ENCODE results near the gene PCYT1A. TPM values are rescaled to one million over a fixed set of nuclear protein-coding genes. Genes with fewer than 3 reads are reported as not detected.
A peak's percentile ranks its signal among the peaks of the same experiment; 100 is the strongest.

Gene PCYT1A
- total and polyA plus RNA-seq, 4 donors: 21.2 to 67.4 (median 42.7) TPM

GRCh38 chr3:196192524-196193051 lies 94.9 kb downstream of the PCYT1A start:
- no peak for DNase-seq
- ATAC-seq (ENCODE audit: insufficient read depth, low FRiP score): no peak
- Histone ChIP-seq H3K9me3 (ENCODE audit: control insufficient read depth in 4 of 4, insufficient read depth in 3 of 4, low read length in 3 of 4) (no peaks in the 10 kb centered on the region), H3K4me1 (ENCODE audit: control insufficient read depth in 5 of 5, insufficient read depth in 5 of 5, low read length in 5 of 5) (peaks cover 0 to 19% (median 0%) of the 10 kb centered on the region in 5 donors), H3K9ac (ENCODE audit: insufficient read depth in 1 of 2, low read length in 2 of 2) (peak overlapping the region in 1 of 2 donors; percentile 4), H3K27ac (ENCODE audit: low read depth in 1 of 2, low read length in 1 of 2) (peak overlapping the region in 1 of 2 donors; percentile 23), H3K27me3 (ENCODE audit: control insufficient read depth in 3 of 3, insufficient read depth in 3 of 3, low read length in 2 of 3) (no peaks in the 10 kb centered on the region), H3K36me3 (ENCODE audit: control insufficient read depth in 4 of 4, insufficient read depth in 4 of 4, low read length in 4 of 4) (no peaks in the 10 kb centered on the region), H3K4me3 (no peak overlapping the region)
- 30 to 42% methylated on average over 14 of the region's 14 CpGs for WGBS, 2 donors
- no peak for TF ChIP-seq CTCF (IDR thresholded peaks at IDR 0.05; ENCODE audit: control extremely low read depth, extremely low read depth)

GRCh38 chr3:196192036-196192523 lies 95.4 kb downstream of the PCYT1A start:
- ATAC-seq (ENCODE audit: insufficient read depth, low FRiP score) (no peak), DNase-seq (no peak)
- Histone ChIP-seq H3K36me3 (ENCODE audit: control insufficient read depth in 4 of 4, insufficient read depth in 4 of 4, low read length in 4 of 4) (no peaks in the 10 kb centered on the region), H3K9ac (ENCODE audit: insufficient read depth in 1 of 2, low read length in 2 of 2) (no peak overlapping the region), H3K4me3 (no peak overlapping the region), H3K9me3 (ENCODE audit: control insufficient read depth in 4 of 4, insufficient read depth in 3 of 4, low read length in 3 of 4) (no peaks in the 10 kb centered on the region), H3K27me3 (ENCODE audit: control insufficient read depth in 3 of 3, insufficient read depth in 3 of 3, low read length in 2 of 3) (no peaks in the 10 kb centered on the region), H3K4me1 (ENCODE audit: control insufficient read depth in 5 of 5, insufficient read depth in 5 of 5, low read length in 5 of 5) (peaks cover 0 to 19% (median under 1%) of the 10 kb centered on the region in 5 donors), H3K27ac (ENCODE audit: low read depth in 1 of 2, low read length in 1 of 2) (peak overlapping the region in 1 of 2 donors; percentile 23)
- no peak for TF ChIP-seq CTCF (IDR thresholded peaks at IDR 0.05; ENCODE audit: control extremely low read depth, extremely low read depth)
- 33 to 58% methylated on average over 11 of the region's 11 CpGs for WGBS, 2 donors

- Histone ChIP-seq H3K27me3 (ENCODE audit: control insufficient read depth in 3 of 3, insufficient read depth in 3 of 3, low read length in 2 of 3) (no peaks in the 10 kb centered on the region), H3K4me1 (ENCODE audit: control insufficient read depth in 5 of 5, insufficient read depth in 5 of 5, low read length in 5 of 5) (peaks cover 0 to 19% (median 3%) of the 10 kb centered on the region in 5 donors), H3K4me3 (no peak overlapping the region), H3K27ac (ENCODE audit: low read depth in 1 of 2, low read length in 1 of 2) (no peak overlapping the region), H3K36me3 (ENCODE audit: control insufficient read depth in 4 of 4, insufficient read depth in 4 of 4, low read length in 4 of 4) (no peaks in the 10 kb centered on the region), H3K9me3 (ENCODE audit: control insufficient read depth in 4 of 4, insufficient read depth in 3 of 4, low read length in 3 of 4) (no peaks in the 10 kb centered on the region), H3K9ac (ENCODE audit: insufficient read depth in 1 of 2, low read length in 2 of 2) (no peak overlapping the region)
- 79 to 90% methylated on average over 16 of the region's 16 CpGs for WGBS, 2 donors
- ATAC-seq (ENCODE audit: insufficient read depth, low FRiP score) (no peak), DNase-seq (no peak)
- TF ChIP-seq CTCF (IDR thresholded peaks at IDR 0.05; ENCODE audit: control extremely low read depth, extremely low read depth): no peak
These were observed 97.8 kb downstream of the PCYT1A start for GRCh38 chr3:196189566-196190347.

All from lung (tissue), 12 donors.